Endodermal cell (in vitro differentiated cells): ENCODE measurements around the gene IRF7. TPM values are rescaled to one million over a fixed set of nuclear protein-coding genes. Genes with fewer than 3 reads are reported as not detected.
A peak's percentile ranks its signal among the peaks of the same experiment; 100 is the strongest.

ENCODE experiments used
- DNase-seq: peaks from one replicate; pipeline ENCODE4 v3.0.0-alpha.2; 2017
- H3K27ac ChIP-seq: 2 replicates; pipeline ENCODE4 v1.5.1; 2013; ENCODE audit warnings: mild to moderate bottlenecking, low read depth, low read length, moderate library complexity
- H3K27me3 ChIP-seq: 2 replicates; pipeline ENCODE4 v1.6.1; 2013; ENCODE audit warnings: mild to moderate bottlenecking, low read length, moderate library complexity; ENCODE audit not compliant: insufficient read depth, control insufficient read depth, poor library complexity, severe bottlenecking
- H3K36me3 ChIP-seq: 2 replicates; pipeline ENCODE4 v1.7.0; 2013; ENCODE audit warnings: mild to moderate bottlenecking, low read length, moderate library complexity; ENCODE audit not compliant: control insufficient read depth, insufficient read depth
- H3K4me1 ChIP-seq: one replicate; pipeline ENCODE4 v1.7.0; 2013; ENCODE audit warnings: low read length; ENCODE audit not compliant: control insufficient read depth, insufficient read depth
- H3K4me3 ChIP-seq: 2 replicates; pipeline ENCODE4 v1.5.1; 2013; ENCODE audit warnings: mild to moderate bottlenecking, low read length, moderate library complexity
- H3K9ac ChIP-seq: 2 replicates; pipeline ENCODE4 v1.6.1; 2013; ENCODE audit warnings: mild to moderate bottlenecking, low read length, moderate library complexity; ENCODE audit not compliant: poor library complexity, severe bottlenecking; ENCODE audit errors: extremely low read depth
- H3K9me3 ChIP-seq: 2 replicates; pipeline ENCODE4 v1.6.1; 2013; ENCODE audit warnings: mild to moderate bottlenecking, low read length, moderate library complexity; ENCODE audit not compliant: control insufficient read depth
- H3K27ac Mint-ChIP-seq: 2 replicates; pipeline ENCODE4 v1.8.0; 2020; ENCODE audit warnings: mixed read lengths
- H3K27me3 Mint-ChIP-seq: 2 replicates; pipeline ENCODE4 v1.8.0; 2021; ENCODE audit warnings: mild to moderate bottlenecking, mixed read lengths; ENCODE audit not compliant: insufficient read depth
- H3K36me3 Mint-ChIP-seq: 2 replicates; pipeline ENCODE4 v1.8.0; 2020; ENCODE audit warnings: low read depth, mixed read lengths
- H3K4me1 Mint-ChIP-seq: 2 replicates; pipeline ENCODE4 v1.8.0; 2020; ENCODE audit warnings: mixed read lengths
- H3K4me3 Mint-ChIP-seq: 2 replicates; pipeline ENCODE4 v1.8.0; 2020; ENCODE audit warnings: mild to moderate bottlenecking, moderate library complexity, mixed read lengths
- H3K9me3 Mint-ChIP-seq: 2 replicates; pipeline ENCODE4 v1.8.0; 2020; ENCODE audit warnings: mild to moderate bottlenecking, mixed read lengths
- WGBS, 2 experiments: methylation state at CpG; one replicate each; pipeline versions ENCODE4 v1.1.5 to v1.1.7; 2013; ENCODE audit warnings: missing lambda C conversion rate in 2 of 2, mixed read lengths in 1 of 2; ENCODE audit not compliant: insufficient coverage in 1 of 2, insufficient read length in 1 of 2; 5-methylcytosine and 5-hydroxymethylcytosine counted together
- total RNA-seq, 2 donors: library from RNA; stranded (reverse); fragmentation: NEBNext Ultra II Directional in 1 of 2; extraction: Animal tissue kit (Norgen Biotek cat#: 25700) in 1 of 2; gene quantifications; 2 replicates in 1 of 2; 3 replicates in 1 of 2; pipeline ENCODE4 v1.2.1, GENCODE V29; 2021
- TF ChIP-seq, protein P1 (sequence below): fragments of 200-600 bp; sonication (generic); conservative IDR thresholded peaks from 2 replicates; pipeline ENCODE4 v1.5.0; 2021; ENCODE audit warnings: antibody characterized with exemption, mild to moderate bottlenecking

The IRF7 gene
- total RNA-seq, 2 donors from 2014 or later, result 9.3 to 16.8 TPM

- H3K4me3 Mint-ChIP-seq, result peak overlapping the region; percentile 24
- H3K27ac Mint-ChIP-seq, result no peak overlapping the region
- H3K27me3 Mint-ChIP-seq, result peaks cover 63% of the 10 kb centered on the region
- H3K36me3 Mint-ChIP-seq, result peaks cover 7% of the 10 kb centered on the region
- H3K9ac ChIP-seq, result no peak overlapping the region
- no peaks in the 10 kb centered on the region for H3K36me3 ChIP-seq
- no peaks in the 10 kb centered on the region for H3K9me3 Mint-ChIP-seq
- TF ChIP-seq, protein P1, sequence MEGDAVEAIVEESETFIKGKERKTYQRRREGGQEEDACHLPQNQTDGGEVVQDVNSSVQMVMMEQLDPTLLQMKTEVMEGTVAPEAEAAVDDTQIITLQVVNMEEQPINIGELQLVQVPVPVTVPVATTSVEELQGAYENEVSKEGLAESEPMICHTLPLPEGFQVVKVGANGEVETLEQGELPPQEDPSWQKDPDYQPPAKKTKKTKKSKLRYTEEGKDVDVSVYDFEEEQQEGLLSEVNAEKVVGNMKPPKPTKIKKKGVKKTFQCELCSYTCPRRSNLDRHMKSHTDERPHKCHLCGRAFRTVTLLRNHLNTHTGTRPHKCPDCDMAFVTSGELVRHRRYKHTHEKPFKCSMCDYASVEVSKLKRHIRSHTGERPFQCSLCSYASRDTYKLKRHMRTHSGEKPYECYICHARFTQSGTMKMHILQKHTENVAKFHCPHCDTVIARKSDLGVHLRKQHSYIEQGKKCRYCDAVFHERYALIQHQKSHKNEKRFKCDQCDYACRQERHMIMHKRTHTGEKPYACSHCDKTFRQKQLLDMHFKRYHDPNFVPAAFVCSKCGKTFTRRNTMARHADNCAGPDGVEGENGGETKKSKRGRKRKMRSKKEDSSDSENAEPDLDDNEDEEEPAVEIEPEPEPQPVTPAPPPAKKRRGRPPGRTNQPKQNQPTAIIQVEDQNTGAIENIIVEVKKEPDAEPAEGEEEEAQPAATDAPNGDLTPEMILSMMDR, result no peak
- peaks cover 55% of the 10 kb centered on the region for H3K27me3 ChIP-seq
- no peak overlapping the region for H3K4me3 ChIP-seq
- peaks cover 9% of the 10 kb centered on the region for H3K4me1 Mint-ChIP-seq
- no peak for DNase-seq
- 75 to 76% methylated on average over 20 to 22 of the region's 22 CpGs for WGBS, 2 experiments
- peaks cover 3% of the 10 kb centered on the region for H3K4me1 ChIP-seq
- H3K27ac ChIP-seq, result no peak overlapping the region
- no peaks in the 10 kb centered on the region for H3K9me3 ChIP-seq
Observed at GRCh38 chr11:635945-636510, 20.3 kb upstream of the IRF7 start.

GRCh38 chr11:630871-631270, 15.1 kb upstream of the IRF7 start:
- TF ChIP-seq, protein P1, result no peak
- Mint-ChIP-seq H3K27ac (no peak overlapping the region), H3K27me3 (peaks cover 38% of the 10 kb centered on the region), H3K36me3 (peaks cover 10% of the 10 kb centered on the region), H3K4me1 (no peaks in the 10 kb centered on the region), H3K4me3 (no peak overlapping the region), H3K9me3 (peaks cover 5% of the 10 kb centered on the region)
- no peak for DNase-seq
- 86 to 95% methylated on average over 5 of the region's 5 CpGs for WGBS, 2 experiments
- H3K4me1 ChIP-seq, result no peaks in the 10 kb centered on the region
- peaks cover 23% of the 10 kb centered on the region for H3K27me3 ChIP-seq
- no peaks in the 10 kb centered on the region for H3K9me3 ChIP-seq
- no peak overlapping the region for H3K9ac ChIP-seq
- H3K27ac ChIP-seq, result no peak overlapping the region
- no peak overlapping the region for H3K4me3 ChIP-seq
- H3K36me3 ChIP-seq, result no peaks in the 10 kb centered on the region

- no peak overlapping the region for H3K4me3 Mint-ChIP-seq
- no peaks in the 10 kb centered on the region for H3K4me1 ChIP-seq
- no peaks in the 10 kb centered on the region for H3K4me1 Mint-ChIP-seq
- TF ChIP-seq, protein P1, result peak; percentile 38
- no peak overlapping the region for H3K27ac Mint-ChIP-seq
- H3K36me3 ChIP-seq, result no peaks in the 10 kb centered on the region
- H3K36me3 Mint-ChIP-seq, result peaks cover 10% of the 10 kb centered on the region
- WGBS, 2 experiments, result 56 to 76% methylated on average over 4 to 10 of the region's 10 CpGs
- no peaks in the 10 kb centered on the region for H3K9me3 ChIP-seq
- H3K27ac ChIP-seq, result no peak overlapping the region
- H3K4me3 ChIP-seq, result no peak overlapping the region
- peak; percentile 66 for DNase-seq
- peaks cover 12% of the 10 kb centered on the region for H3K27me3 ChIP-seq
- H3K9me3 Mint-ChIP-seq, result peaks cover 5% of the 10 kb centered on the region
- H3K27me3 Mint-ChIP-seq, result peaks cover 22% of the 10 kb centered on the region
- no peak overlapping the region for H3K9ac ChIP-seq
Observed at GRCh38 chr11:629237-629583, 13.5 kb upstream of the IRF7 start.
